Measurements from ENCODE around the gene ZP3.
"Not testable (repeated sequence)": the region's sequence is repeated elsewhere in the genome, so short reads cannot be mapped to it uniquely, and the experiment has no call there.

- not testable (repeated sequence) for TF ChIP-seq EZH2 (IDR thresholded peaks at IDR 0.05; ENCODE audit: borderline replicate concordance, low read length); CTCF (conservative IDR thresholded peaks at IDR 0.05 in 1 of 2, IDR thresholded peaks at IDR 0.05 in 1 of 2; ENCODE audit: extremely low read depth in 1 of 2, insufficient read depth in 1 of 2, low read depth in 1 of 2, low read length in 2 of 2)
Observed at GRCh38 chr7:76403097-76403496, 21.7 kb upstream of the ZP3 start.
